ENCODE data around the gene TJP1. TPM values are rescaled to one million over a fixed set of nuclear protein-coding genes. Genes with fewer than 3 reads are reported as not detected.
A peak's percentile ranks its signal among the peaks of the same experiment; 100 is the strongest.

Gene TJP1
- total RNA-seq, 1 experiment from 2014 or later, result 129 TPM

DNA sequence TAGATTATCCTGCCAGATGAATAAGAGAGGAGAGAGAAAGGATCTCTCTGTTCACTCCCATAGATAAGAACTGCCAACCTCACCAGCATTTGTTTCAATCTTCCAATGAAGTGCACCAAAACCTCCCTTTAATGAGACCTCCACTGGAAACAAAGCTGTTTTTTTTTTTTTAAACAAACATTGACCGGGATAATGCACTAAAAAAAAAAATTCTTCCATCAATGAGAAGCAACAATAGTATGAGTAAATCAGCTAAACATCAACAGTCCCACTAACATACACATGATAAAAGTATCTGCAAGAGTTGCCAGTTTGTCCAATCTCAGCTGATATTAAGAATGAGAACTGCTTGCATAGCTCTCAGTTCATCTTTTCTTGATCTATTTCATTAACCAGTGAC lies 19.9 kb downstream of the TJP1 start (continued):
- TF ChIP-seq, protein P1, sequence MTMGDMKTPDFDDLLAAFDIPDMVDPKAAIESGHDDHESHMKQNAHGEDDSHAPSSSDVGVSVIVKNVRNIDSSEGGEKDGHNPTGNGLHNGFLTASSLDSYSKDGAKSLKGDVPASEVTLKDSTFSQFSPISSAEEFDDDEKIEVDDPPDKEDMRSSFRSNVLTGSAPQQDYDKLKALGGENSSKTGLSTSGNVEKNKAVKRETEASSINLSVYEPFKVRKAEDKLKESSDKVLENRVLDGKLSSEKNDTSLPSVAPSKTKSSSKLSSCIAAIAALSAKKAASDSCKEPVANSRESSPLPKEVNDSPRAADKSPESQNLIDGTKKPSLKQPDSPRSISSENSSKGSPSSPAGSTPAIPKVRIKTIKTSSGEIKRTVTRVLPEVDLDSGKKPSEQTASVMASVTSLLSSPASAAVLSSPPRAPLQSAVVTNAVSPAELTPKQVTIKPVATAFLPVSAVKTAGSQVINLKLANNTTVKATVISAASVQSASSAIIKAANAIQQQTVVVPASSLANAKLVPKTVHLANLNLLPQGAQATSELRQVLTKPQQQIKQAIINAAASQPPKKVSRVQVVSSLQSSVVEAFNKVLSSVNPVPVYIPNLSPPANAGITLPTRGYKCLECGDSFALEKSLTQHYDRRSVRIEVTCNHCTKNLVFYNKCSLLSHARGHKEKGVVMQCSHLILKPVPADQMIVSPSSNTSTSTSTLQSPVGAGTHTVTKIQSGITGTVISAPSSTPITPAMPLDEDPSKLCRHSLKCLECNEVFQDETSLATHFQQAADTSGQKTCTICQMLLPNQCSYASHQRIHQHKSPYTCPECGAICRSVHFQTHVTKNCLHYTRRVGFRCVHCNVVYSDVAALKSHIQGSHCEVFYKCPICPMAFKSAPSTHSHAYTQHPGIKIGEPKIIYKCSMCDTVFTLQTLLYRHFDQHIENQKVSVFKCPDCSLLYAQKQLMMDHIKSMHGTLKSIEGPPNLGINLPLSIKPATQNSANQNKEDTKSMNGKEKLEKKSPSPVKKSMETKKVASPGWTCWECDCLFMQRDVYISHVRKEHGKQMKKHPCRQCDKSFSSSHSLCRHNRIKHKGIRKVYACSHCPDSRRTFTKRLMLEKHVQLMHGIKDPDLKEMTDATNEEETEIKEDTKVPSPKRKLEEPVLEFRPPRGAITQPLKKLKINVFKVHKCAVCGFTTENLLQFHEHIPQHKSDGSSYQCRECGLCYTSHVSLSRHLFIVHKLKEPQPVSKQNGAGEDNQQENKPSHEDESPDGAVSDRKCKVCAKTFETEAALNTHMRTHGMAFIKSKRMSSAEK (CRISPR knock-in tag; IDR thresholded peaks at IDR 0.05; ENCODE audit: borderline replicate concordance), result no peak
- TF ChIP-seq GABPB1 (CRISPR knock-in tag; IDR thresholded peaks at IDR 0.05), result no peak

DNA sequence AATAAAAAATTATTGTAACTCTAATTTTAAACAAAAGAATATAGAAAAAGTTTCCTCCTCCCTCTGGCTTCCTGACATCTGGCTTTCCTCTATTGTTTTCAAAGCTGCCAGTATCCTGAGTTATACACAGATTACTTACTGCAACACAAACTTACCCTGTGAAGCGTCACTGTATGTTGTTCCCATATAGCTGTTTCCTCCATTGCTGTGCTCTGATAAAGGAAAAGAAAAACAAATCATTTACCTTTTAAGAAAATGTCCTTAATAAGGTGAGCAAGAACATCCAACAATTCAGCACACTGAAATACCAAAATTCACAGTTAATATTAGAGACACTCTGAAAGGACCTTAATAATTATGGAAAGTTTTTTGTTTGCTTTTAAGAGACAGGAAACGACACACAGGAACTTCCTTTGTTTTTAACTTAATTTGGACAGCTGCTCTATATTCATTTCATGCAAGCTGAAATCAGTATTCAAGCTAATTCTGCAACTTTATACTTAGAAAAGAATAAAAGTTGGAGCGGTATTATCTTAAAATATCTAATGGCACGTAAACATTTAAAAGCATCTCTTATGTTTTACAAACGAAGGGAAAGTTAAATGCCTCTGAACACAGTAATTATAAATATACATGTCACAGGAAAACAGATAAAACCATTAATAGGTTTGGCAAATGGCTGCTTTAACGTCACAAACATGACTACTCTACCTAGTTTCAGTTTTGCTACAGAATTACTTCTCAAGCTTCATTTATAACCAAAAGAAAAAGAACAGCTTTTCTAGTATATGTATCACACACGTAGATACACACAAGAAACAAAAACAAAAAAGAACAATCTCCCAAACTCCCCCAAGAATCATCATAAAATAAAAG lies 21.5 kb downstream of the TJP1 start:
- ChIA-PET CTCF (interaction anchor here (1.1 kb wide), 1 partner anchor 125 kb away, joined by 4 read pairs; no protein-coding TSS in a partner anchor), POLR2A (interaction anchor here (0.5 kb wide), 1 partner anchor 19 kb away, joined by 3 read pairs; no protein-coding TSS in a partner anchor)
- ATAC-seq (no peak), DNase-seq (ENCODE audit: low spot score) (no peak)
- H3K27me3 Mint-ChIP-seq (ENCODE audit: low read depth), result no peaks in the 10 kb centered on the region
- TF ChIP-seq ZNF121 (CRISPR knock-in tag; IDR thresholded peaks at IDR 0.05), result no peak
- H3K4me3 Mint-ChIP-seq, result no peak overlapping the region
- peak overlapping the region; percentile 76; the same call in 1 of the 2 replicates for H3K27ac Mint-ChIP-seq
- H3K4me1 Mint-ChIP-seq, result peaks cover 32% of the 10 kb centered on the region
- peaks cover 37% of the 10 kb centered on the region for H3K36me3 Mint-ChIP-seq
- peaks cover 11% of the 10 kb centered on the region for H3K9me3 Mint-ChIP-seq

DNA sequence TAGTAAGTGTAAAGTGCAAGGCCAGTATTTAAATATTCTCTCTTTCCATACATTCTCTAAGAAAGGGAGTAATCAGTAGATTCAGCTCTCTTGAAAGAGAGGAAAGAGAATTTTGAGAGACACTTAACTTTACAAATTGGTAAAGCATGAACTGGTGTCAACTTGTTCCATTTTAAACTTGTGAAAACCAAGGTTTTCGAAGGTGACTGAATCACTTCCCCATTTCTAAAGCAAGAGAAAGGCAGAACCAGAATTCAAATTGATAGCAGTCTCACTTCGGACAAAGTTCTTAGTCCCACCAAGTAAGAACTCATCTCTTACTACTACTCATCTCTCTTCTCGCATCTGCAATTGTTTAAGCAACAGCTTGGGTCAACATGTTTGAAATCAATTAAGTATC lies 22.4 kb downstream of the TJP1 start:
- ATAC-seq, result no peak
- Mint-ChIP-seq H3K27ac (no peak overlapping the region; the same call in 1 of the 2 replicates), H3K9me3 (peaks cover 14% of the 10 kb centered on the region), H3K4me1 (peaks cover 28% of the 10 kb centered on the region), H3K4me3 (no peak overlapping the region), H3K36me3 (peaks cover 43% of the 10 kb centered on the region), H3K27me3 (ENCODE audit: low read depth) (no peaks in the 10 kb centered on the region)
- DNase-seq (ENCODE audit: low spot score), result no peak
- TF ChIP-seq SMAD3 (CRISPR knock-in tag; IDR thresholded peaks at IDR 0.05; ENCODE audit: borderline replicate concordance), result no peak
- TF ChIP-seq, protein P2, sequence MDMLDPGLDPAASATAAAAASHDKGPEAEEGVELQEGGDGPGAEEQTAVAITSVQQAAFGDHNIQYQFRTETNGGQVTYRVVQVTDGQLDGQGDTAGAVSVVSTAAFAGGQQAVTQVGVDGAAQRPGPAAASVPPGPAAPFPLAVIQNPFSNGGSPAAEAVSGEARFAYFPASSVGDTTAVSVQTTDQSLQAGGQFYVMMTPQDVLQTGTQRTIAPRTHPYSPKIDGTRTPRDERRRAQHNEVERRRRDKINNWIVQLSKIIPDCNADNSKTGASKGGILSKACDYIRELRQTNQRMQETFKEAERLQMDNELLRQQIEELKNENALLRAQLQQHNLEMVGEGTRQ (CRISPR knock-in tag; IDR thresholded peaks at IDR 0.05), result no peak
- TF ChIP-seq JUN (CRISPR knock-in tag; IDR thresholded peaks at IDR 0.05), result no peak
- POLR2A ChIA-PET, result no interaction called here
- CTCF ChIA-PET, result interaction anchor here (1.1 kb wide), 1 partner anchor 126 kb away, joined by 4 read pairs; no protein-coding TSS in a partner anchor

DNA sequence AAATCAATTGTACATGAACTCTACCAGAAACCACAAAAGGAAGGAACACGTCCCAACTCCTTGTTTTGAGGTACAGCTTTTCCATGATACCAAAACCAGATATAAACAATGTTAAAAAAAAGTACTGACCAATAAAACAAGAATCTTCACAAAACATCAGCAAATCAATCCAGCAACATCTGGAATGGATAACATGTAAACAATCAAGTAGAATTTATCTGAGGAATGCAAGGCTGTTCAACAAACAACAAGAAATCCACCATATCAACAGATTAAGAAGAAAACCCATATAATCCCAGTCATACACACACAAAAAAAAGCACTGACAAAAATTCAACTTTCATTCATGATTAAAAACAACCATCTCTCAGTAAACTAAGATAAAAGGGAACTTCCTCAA lies 26.7 kb downstream of the TJP1 start:
- peak overlapping the region; percentile 55 for H3K27ac Mint-ChIP-seq
- no peak for DNase-seq (ENCODE audit: low spot score)
- H3K4me3 Mint-ChIP-seq, result no peak overlapping the region
- peaks cover 67% of the 10 kb centered on the region for H3K36me3 Mint-ChIP-seq
- peaks cover 14% of the 10 kb centered on the region for H3K4me1 Mint-ChIP-seq
- H3K27me3 Mint-ChIP-seq (ENCODE audit: low read depth), result no peaks in the 10 kb centered on the region
- ATAC-seq, result no peak
- ChIA-PET POLR2A (interaction anchor here (0.7 kb wide), 1 partner anchor 129 kb away, joined by 3 read pairs; no protein-coding TSS in a partner anchor), CTCF (no interaction called here)
- peaks cover 14% of the 10 kb centered on the region for H3K9me3 Mint-ChIP-seq
- no peak for TF ChIP-seq ZNF423 (CRISPR knock-in tag; IDR thresholded peaks at IDR 0.05)
- no peak for TF ChIP-seq TCF7 (CRISPR knock-in tag; IDR thresholded peaks at IDR 0.05; ENCODE audit: low read depth)
- TF ChIP-seq HMGA2 (CRISPR knock-in tag; IDR thresholded peaks at IDR 0.05), result no peak
- TF ChIP-seq, protein P3, sequence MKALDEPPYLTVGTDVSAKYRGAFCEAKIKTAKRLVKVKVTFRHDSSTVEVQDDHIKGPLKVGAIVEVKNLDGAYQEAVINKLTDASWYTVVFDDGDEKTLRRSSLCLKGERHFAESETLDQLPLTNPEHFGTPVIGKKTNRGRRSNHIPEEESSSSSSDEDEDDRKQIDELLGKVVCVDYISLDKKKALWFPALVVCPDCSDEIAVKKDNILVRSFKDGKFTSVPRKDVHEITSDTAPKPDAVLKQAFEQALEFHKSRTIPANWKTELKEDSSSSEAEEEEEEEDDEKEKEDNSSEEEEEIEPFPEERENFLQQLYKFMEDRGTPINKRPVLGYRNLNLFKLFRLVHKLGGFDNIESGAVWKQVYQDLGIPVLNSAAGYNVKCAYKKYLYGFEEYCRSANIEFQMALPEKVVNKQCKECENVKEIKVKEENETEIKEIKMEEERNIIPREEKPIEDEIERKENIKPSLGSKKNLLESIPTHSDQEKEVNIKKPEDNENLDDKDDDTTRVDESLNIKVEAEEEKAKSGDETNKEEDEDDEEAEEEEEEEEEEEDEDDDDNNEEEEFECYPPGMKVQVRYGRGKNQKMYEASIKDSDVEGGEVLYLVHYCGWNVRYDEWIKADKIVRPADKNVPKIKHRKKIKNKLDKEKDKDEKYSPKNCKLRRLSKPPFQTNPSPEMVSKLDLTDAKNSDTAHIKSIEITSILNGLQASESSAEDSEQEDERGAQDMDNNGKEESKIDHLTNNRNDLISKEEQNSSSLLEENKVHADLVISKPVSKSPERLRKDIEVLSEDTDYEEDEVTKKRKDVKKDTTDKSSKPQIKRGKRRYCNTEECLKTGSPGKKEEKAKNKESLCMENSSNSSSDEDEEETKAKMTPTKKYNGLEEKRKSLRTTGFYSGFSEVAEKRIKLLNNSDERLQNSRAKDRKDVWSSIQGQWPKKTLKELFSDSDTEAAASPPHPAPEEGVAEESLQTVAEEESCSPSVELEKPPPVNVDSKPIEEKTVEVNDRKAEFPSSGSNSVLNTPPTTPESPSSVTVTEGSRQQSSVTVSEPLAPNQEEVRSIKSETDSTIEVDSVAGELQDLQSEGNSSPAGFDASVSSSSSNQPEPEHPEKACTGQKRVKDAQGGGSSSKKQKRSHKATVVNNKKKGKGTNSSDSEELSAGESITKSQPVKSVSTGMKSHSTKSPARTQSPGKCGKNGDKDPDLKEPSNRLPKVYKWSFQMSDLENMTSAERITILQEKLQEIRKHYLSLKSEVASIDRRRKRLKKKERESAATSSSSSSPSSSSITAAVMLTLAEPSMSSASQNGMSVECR (CRISPR knock-in tag; IDR thresholded peaks at IDR 0.05; ENCODE audit: borderline replicate concordance), result no peak
- TF ChIP-seq, protein P4, sequence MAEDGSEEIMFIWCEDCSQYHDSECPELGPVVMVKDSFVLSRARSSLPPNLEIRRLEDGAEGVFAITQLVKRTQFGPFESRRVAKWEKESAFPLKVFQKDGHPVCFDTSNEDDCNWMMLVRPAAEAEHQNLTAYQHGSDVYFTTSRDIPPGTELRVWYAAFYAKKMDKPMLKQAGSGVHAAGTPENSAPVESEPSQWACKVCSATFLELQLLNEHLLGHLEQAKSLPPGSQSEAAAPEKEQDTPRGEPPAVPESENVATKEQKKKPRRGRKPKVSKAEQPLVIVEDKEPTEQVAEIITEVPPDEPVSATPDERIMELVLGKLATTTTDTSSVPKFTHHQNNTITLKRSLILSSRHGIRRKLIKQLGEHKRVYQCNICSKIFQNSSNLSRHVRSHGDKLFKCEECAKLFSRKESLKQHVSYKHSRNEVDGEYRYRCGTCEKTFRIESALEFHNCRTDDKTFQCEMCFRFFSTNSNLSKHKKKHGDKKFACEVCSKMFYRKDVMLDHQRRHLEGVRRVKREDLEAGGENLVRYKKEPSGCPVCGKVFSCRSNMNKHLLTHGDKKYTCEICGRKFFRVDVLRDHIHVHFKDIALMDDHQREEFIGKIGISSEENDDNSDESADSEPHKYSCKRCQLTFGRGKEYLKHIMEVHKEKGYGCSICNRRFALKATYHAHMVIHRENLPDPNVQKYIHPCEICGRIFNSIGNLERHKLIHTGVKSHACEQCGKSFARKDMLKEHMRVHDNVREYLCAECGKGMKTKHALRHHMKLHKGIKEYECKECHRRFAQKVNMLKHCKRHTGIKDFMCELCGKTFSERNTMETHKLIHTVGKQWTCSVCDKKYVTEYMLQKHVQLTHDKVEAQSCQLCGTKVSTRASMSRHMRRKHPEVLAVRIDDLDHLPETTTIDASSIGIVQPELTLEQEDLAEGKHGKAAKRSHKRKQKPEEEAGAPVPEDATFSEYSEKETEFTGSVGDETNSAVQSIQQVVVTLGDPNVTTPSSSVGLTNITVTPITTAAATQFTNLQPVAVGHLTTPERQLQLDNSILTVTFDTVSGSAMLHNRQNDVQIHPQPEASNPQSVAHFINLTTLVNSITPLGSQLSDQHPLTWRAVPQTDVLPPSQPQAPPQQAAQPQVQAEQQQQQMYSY (CRISPR knock-in tag; IDR thresholded peaks at IDR 0.05), result no peak
- TF ChIP-seq CREM (CRISPR knock-in tag; IDR thresholded peaks at IDR 0.05), result no peak
- TF ChIP-seq, protein P5, sequence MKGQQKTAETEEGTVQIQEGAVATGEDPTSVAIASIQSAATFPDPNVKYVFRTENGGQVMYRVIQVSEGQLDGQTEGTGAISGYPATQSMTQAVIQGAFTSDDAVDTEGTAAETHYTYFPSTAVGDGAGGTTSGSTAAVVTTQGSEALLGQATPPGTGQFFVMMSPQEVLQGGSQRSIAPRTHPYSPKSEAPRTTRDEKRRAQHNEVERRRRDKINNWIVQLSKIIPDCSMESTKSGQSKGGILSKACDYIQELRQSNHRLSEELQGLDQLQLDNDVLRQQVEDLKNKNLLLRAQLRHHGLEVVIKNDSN (CRISPR knock-in tag; IDR thresholded peaks at IDR 0.05), result no peak
